HG03565 (cell line): ENCODE measurements around the gene ZBTB48.
"Not testable (repeated sequence)": the region's sequence is repeated elsewhere in the genome, so short reads cannot be mapped to it uniquely, and the experiment has no call there.

ENCODE experiments used
- ATAC-seq: cut with Tn5 transposase; IDR thresholded peaks from one replicate; pipeline ENCODE4 v1.9.1; 2021; ENCODE audit warnings: mild to moderate bottlenecking, moderate library complexity; ENCODE audit not compliant: unreplicated experiment

Gene ZBTB48

DNA sequence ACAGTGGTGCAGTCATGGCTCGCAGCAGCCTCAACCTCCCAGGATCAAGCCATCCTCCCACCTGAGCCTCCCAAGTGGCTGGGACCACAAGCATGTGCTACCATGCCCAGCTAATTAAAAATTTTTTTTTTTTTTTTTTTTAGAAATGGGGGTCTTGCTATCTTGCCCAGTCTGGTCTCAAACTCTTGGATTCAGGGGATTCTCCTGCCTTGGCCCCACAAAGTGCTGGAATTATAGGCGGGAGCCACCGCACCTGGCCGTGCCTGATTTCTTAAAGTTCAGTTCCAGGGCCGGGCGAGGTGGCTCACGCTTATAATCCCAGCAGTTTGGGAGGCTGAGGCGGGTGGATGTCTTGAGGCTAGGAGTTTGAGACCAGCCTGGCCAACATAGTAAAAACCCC lies 51.3 kb downstream of the ZBTB48 start:
- ATAC-seq, result no peak

GRCh38 chr1:6632588-6633514 lies 53.1 kb downstream of the ZBTB48 start:
- ATAC-seq, result no peak

DNA sequence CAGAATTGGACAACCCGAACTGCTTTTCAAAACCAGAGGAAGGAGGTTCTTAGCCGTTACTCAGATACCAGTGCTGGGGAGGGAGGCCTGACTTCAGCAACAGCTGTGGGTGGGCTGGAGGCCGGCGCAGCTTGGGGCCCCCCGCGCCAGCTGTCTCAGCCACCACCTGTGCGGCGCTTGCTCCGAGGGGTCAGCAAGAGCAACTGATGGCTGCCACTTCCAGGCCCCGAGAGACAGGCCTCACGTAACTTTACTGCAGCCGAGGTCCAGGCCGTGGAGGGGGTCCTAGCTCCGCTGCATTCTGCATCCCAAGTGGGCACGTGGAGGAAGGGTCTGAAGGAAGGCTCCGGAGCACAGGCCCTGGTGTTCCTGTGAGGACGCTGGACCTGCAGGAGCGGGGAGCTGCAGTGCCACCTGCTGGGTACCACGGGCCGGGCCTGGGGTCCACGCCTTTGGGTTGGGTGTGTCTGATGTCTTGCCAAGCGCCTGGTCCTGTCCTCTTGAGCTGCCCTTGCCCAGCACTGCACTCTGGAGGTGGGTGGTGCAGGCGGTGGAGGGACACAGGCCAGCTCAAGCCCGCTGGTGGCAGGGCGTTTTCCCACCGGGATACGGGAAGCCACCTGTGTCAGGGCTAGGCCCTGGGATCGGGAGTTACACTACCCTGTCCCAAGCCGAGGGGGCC lies 54.7 kb downstream of the ZBTB48 start:
- no peak for ATAC-seq

DNA sequence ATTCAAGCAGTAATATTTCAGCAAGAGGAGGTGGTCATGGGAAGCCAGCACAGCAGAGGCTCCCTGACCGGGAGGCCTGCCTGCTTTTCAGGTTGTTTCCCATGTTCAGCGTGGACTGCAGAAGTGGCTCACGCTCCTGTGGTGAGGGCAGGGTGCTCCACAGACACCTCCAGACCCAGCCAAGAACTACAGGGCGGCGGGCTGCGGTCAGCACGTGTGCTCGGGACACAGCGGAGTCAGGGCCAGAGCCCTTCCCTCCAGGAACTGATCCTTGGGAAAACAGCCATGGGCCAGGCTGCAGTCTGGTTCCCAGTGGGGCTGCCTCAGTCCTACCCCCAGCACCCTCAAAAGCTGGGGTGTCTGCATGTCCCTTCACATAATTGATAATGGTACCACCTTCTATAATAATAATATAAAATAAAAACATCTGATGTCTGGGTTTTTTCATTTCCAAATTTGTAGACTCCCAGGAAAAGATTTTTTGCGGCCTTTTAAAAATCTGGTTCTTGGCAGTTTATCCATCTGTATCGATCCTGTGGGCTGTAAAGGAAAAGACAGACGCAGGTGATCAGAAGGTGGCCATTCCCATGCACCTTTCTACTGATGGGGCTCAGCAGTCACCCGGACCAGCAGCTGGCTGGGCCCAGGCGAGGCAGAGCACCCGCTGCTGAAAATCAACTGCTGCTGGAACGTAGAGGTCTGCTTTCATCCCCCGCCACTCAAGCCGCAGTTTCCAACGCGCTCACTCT lies 55.5 kb downstream of the ZBTB48 start:
- ATAC-seq, result no peak

- no peak for ATAC-seq
Measured at GRCh38 chr1:6635910-6636760, 56.3 kb downstream of the ZBTB48 start.

DNA sequence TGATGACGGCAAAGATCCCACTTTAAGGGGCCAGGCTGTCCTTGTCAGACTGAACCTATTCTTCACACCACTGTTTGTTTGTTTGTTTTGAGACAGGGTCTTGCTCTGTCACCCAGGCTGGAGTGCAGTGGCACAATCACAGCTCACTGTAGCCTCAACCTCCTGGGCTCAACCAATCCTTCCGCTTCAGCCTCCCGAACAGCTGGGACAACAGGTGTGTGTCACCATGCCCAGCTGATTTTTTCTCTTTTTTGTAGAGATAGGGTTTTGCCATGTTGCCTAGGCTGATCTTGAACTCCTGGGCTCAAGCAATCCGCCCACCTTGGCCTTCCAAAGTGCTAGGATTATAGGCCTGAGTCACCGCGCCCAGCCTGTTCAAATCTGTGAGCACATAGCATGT lies 57.0 kb downstream of the ZBTB48 start:
- ATAC-seq, result not testable (repeated sequence)

DNA sequence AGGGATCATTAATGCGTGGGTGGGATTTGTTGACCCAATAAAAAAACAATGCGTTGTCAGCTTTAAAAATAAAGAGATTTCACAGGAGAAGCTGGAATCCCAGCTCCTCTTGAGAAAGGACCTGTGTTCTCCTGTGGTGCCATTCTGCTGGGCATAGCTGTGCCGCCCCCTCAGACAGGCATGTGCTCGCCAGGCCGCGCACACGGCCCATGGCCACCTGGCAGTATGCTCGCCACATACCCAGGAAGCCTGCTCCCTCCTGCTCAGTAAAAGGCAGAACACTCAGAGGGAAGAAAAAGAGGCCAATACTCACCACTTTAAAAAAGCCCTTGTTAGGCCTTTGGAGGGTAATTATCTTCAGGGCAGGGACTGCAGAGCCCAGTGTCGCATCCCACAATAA lies 58.0 kb downstream of the ZBTB48 start:
- no peak for ATAC-seq

- ATAC-seq, result no peak
Measured at GRCh38 chr1:6638226-6638625, 58.4 kb downstream of the ZBTB48 start.
